ENCODE measurements around the gene CXCL17. TPM values are rescaled to one million over a fixed set of nuclear protein-coding genes. Genes with fewer than 3 reads are reported as not detected.

CXCL17 gene
- total and polyA plus RNA-seq, 2 experiments from 2014 or later = 0.39 TPM; not detected in 1

DNA sequence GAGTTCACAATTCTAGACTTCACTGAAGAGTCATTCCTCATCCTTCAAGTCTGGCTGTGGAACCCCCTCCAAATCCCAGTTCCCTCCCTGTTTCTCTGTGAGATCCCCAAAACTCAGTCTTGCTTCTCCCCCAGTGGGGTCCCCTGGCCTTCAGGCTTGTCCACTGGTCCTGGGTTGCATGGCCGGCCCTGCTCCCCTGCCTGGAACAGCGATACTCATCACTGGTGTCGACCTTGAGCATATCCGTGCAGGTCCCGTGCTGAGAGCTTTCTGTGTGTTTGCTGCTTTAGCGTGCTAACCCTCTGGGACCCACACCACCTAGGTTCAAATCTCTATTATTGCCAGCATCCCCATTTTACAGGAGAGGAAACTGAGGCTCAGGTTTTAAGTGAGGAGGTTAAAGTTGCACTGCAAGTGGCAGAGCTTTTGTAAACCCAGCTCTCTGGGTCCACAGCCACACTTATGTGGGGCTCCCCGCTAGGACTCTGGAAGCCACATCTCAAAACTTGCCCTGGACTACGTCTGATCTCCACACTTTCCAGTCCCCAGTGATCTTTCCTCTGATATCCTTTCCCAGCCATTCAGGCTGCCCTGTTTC, 31.1 kb downstream of the CXCL17 start (continued):
- TF ChIP-seq ZNF114 (CRISPR knock-in tag; IDR thresholded peaks at IDR 0.05) (no peak), EZH2phosphoT487 (IDR thresholded peaks at IDR 0.05; ENCODE audit: unreplicated experiment) (no peak)

DNA sequence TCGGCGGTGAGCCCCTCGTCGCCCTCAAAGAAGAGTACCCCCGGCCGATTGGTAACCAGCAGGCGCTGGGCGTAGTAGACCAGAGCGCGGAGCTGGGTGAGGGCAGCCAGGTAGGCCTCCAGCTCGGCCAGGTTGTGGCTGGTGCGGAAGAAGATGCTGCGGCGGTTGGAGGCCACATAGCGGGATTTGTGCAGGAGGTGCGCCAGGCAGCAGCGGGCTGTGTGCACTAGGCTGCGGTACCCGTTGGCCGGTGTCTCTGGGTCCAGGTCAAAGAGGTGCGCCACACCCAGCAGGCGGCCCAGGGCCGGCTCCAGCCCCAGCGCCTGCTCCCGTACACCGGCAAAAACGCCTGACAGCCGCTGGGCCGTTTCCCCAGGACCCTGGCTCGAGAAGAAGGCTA, 32.4 kb downstream of the CXCL17 start:
- Mint-ChIP-seq H3K27ac (no peak overlapping the region), H3K4me3 (no peak overlapping the region)
- peaks cover 8% of the 10 kb centered on the region for H4K20me1 ChIP-seq (replicated peaks; ENCODE audit: insufficient read depth)

More for the DNA sequence above, 32.4 kb downstream of the CXCL17 start:
- DNase-seq (ENCODE audit: low spot score) = no peak
- peaks cover 16% of the 10 kb centered on the region for H3K27me3 ChIP-seq (ENCODE audit: insufficient read depth)
- Mint-ChIP-seq H3K4me1 (peaks cover 19% of the 10 kb centered on the region), H3K36me3 (ENCODE audit: low read depth) (peaks cover 31% of the 10 kb centered on the region), H3K27me3 (ENCODE audit: insufficient read depth, low read depth, poor library complexity) (peaks cover 78% of the 10 kb centered on the region), H3K9me3 (no peaks in the 10 kb centered on the region; the same call in 1 of the 3 replicates)
- H3K9me2 ChIP-seq (ENCODE audit: insufficient read depth) = no peaks in the 10 kb centered on the region
- TF ChIP-seq CREB1 (CRISPR knock-in tag; IDR thresholded peaks at IDR 0.05; ENCODE audit: low read depth) (no peak), ZNF114 (CRISPR knock-in tag; IDR thresholded peaks at IDR 0.05) (no peak), POLR2AphosphoS5 (IDR thresholded peaks at IDR 0.05; ENCODE audit: low read depth) (no peak), JUNB (IDR thresholded peaks at IDR 0.05; ENCODE audit: unreplicated experiment) (no peak), EZH2phosphoT487 (IDR thresholded peaks at IDR 0.05; ENCODE audit: unreplicated experiment) (no peak), EZH2 (IDR thresholded peaks at IDR 0.05; ENCODE audit: low read depth, unreplicated experiment) (no peak), NANOG (IDR thresholded peaks at IDR 0.05; ENCODE audit: borderline replicate concordance) (no peak), ZNF331 (CRISPR knock-in tag; IDR thresholded peaks at IDR 0.05; ENCODE audit: low read depth) (no peak), STAT1 (IDR thresholded peaks at IDR 0.05; ENCODE audit: unreplicated experiment) (no peak)
- TF ChIP-seq, protein P1, sequence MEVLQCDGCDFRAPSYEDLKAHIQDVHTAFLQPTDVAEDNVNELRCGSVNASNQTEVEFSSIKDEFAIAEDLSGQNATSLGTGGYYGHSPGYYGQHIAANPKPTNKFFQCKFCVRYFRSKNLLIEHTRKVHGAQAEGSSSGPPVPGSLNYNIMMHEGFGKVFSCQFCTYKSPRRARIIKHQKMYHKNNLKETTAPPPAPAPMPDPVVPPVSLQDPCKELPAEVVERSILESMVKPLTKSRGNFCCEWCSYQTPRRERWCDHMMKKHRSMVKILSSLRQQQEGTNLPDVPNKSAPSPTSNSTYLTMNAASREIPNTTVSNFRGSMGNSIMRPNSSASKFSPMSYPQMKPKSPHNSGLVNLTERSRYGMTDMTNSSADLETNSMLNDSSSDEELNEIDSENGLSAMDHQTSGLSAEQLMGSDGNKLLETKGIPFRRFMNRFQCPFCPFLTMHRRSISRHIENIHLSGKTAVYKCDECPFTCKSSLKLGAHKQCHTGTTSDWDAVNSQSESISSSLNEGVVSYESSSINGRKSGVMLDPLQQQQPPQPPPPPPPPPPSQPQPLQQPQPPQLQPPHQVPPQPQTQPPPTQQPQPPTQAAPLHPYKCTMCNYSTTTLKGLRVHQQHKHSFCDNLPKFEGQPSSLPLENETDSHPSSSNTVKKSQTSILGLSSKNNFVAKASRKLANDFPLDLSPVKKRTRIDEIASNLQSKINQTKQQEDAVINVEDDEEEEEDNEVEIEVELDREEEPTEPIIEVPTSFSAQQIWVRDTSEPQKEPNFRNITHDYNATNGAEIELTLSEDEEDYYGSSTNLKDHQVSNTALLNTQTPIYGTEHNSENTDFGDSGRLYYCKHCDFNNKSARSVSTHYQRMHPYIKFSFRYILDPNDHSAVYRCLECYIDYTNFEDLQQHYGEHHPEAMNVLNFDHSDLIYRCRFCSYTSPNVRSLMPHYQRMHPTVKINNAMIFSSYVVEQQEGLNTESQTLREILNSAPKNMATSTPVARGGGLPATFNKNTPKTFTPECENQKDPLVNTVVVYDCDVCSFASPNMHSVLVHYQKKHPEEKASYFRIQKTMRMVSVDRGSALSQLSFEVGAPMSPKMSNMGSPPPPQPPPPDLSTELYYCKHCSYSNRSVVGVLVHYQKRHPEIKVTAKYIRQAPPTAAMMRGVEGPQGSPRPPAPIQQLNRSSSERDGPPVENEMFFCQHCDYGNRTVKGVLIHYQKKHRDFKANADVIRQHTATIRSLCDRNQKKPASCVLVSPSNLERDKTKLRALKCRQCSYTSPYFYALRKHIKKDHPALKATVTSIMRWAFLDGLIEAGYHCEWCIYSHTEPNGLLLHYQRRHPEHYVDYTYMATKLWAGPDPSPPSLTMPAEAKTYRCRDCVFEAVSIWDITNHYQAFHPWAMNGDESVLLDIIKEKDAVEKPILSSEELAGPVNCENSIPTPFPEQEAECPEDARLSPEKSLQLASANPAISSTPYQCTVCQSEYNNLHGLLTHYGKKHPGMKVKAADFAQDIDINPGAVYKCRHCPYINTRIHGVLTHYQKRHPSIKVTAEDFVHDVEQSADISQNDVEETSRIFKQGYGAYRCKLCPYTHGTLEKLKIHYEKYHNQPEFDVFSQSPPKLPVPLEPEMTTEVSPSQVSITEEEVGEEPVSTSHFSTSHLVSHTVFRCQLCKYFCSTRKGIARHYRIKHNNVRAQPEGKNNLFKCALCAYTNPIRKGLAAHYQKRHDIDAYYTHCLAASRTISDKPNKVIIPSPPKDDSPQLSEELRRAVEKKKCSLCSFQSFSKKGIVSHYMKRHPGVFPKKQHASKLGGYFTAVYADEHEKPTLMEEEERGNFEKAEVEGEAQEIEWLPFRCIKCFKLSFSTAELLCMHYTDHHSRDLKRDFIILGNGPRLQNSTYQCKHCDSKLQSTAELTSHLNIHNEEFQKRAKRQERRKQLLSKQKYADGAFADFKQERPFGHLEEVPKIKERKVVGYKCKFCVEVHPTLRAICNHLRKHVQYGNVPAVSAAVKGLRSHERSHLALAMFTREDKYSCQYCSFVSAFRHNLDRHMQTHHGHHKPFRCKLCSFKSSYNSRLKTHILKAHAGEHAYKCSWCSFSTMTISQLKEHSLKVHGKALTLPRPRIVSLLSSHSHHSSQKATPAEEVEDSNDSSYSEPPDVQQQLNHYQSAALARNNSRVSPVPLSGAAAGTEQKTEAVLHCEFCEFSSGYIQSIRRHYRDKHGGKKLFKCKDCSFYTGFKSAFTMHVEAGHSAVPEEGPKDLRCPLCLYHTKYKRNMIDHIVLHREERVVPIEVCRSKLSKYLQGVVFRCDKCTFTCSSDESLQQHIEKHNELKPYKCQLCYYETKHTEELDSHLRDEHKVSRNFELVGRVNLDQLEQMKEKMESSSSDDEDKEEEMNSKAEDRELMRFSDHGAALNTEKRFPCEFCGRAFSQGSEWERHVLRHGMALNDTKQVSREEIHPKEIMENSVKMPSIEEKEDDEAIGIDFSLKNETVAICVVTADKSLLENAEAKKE (CRISPR knock-in tag; IDR thresholded peaks at IDR 0.05) = no peak
- TF ChIP-seq, protein P2, sequence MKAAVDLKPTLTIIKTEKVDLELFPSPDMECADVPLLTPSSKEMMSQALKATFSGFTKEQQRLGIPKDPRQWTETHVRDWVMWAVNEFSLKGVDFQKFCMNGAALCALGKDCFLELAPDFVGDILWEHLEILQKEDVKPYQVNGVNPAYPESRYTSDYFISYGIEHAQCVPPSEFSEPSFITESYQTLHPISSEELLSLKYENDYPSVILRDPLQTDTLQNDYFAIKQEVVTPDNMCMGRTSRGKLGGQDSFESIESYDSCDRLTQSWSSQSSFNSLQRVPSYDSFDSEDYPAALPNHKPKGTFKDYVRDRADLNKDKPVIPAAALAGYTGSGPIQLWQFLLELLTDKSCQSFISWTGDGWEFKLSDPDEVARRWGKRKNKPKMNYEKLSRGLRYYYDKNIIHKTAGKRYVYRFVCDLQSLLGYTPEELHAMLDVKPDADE (IDR thresholded peaks at IDR 0.05) = no peak
- TF ChIP-seq, protein P3, sequence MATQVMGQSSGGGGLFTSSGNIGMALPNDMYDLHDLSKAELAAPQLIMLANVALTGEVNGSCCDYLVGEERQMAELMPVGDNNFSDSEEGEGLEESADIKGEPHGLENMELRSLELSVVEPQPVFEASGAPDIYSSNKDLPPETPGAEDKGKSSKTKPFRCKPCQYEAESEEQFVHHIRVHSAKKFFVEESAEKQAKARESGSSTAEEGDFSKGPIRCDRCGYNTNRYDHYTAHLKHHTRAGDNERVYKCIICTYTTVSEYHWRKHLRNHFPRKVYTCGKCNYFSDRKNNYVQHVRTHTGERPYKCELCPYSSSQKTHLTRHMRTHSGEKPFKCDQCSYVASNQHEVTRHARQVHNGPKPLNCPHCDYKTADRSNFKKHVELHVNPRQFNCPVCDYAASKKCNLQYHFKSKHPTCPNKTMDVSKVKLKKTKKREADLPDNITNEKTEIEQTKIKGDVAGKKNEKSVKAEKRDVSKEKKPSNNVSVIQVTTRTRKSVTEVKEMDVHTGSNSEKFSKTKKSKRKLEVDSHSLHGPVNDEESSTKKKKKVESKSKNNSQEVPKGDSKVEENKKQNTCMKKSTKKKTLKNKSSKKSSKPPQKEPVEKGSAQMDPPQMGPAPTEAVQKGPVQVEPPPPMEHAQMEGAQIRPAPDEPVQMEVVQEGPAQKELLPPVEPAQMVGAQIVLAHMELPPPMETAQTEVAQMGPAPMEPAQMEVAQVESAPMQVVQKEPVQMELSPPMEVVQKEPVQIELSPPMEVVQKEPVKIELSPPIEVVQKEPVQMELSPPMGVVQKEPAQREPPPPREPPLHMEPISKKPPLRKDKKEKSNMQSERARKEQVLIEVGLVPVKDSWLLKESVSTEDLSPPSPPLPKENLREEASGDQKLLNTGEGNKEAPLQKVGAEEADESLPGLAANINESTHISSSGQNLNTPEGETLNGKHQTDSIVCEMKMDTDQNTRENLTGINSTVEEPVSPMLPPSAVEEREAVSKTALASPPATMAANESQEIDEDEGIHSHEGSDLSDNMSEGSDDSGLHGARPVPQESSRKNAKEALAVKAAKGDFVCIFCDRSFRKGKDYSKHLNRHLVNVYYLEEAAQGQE (IDR thresholded peaks at IDR 0.05; ENCODE audit: unreplicated experiment) = no peak
- TF ChIP-seq, protein P4, sequence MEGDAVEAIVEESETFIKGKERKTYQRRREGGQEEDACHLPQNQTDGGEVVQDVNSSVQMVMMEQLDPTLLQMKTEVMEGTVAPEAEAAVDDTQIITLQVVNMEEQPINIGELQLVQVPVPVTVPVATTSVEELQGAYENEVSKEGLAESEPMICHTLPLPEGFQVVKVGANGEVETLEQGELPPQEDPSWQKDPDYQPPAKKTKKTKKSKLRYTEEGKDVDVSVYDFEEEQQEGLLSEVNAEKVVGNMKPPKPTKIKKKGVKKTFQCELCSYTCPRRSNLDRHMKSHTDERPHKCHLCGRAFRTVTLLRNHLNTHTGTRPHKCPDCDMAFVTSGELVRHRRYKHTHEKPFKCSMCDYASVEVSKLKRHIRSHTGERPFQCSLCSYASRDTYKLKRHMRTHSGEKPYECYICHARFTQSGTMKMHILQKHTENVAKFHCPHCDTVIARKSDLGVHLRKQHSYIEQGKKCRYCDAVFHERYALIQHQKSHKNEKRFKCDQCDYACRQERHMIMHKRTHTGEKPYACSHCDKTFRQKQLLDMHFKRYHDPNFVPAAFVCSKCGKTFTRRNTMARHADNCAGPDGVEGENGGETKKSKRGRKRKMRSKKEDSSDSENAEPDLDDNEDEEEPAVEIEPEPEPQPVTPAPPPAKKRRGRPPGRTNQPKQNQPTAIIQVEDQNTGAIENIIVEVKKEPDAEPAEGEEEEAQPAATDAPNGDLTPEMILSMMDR (conservative IDR thresholded peaks at IDR 0.05; ENCODE audit: low read depth in 2 of 2) = no peak
- no peaks in the 10 kb centered on the region for H3K36me3 ChIP-seq (ENCODE audit: insufficient read depth)
- no peak overlapping the region for H2AFZ ChIP-seq
- H3K27ac ChIP-seq (ENCODE audit: low read depth) = no peak overlapping the region
- H3K4me1 ChIP-seq (ENCODE audit: insufficient read depth) = no peaks in the 10 kb centered on the region
- no peaks in the 10 kb centered on the region for H3K79me2 ChIP-seq (replicated peaks; ENCODE audit: insufficient read depth)
- H3F3A ChIP-seq (replicated peaks; ENCODE audit: low read depth) = no peaks in the 10 kb centered on the region
- H3K4me3 ChIP-seq = no peak overlapping the region
- H3K4me2 ChIP-seq = no peak overlapping the region
- ATAC-seq = no peak

Measured in GM23338 (cell line).